HepG2 (cell line): ENCODE measurements around the gene TRABD. TPM values are rescaled to one million over a fixed set of nuclear protein-coding genes. Genes with fewer than 3 reads are reported as not detected.

ENCODE experiments used
- DNMT3B ChIP-seq: conservative IDR thresholded peaks from 2 replicates; pipeline ENCODE4 v1.6.1; 2016; ENCODE audit warnings: missing biosample characterization, control low read depth
- FOXA1 ChIP-seq, 2 experiments: fragments of 450-650 bp in 1 of 2; sonication (generic) in 1 of 2; formaldehyde crosslinking in 1 of 2; IDR thresholded peaks; 2 replicates each; pipeline versions ENCODE4 v1.4.0 to v1.6.1; 2016 to 2020; ENCODE audit warnings: missing genetic modification reagents in 1 of 2
- HBP1 ChIP-seq: IDR thresholded peaks from 2 replicates; pipeline ENCODE4 v1.6.1; 2016; ENCODE audit warnings: low read depth, control low read depth
- LCORL ChIP-seq, 2 experiments: fragments of 450-650 bp in 1 of 2; sonication (generic) in 1 of 2; formaldehyde crosslinking in 1 of 2; IDR thresholded peaks; 2 replicates each; pipeline versions ENCODE4 v1.5.0 to v1.6.1; 2017 to 2020; ENCODE audit warnings: antibody characterized with exemption in 1 of 2, missing genetic modification reagents in 1 of 2
- MAFF ChIP-seq: IDR thresholded peaks from 2 replicates; pipeline ENCODE4 v1.6.1; 2011; ENCODE audit warnings: low read depth, low read length, improper control_type of control experiment
- SALL1 ChIP-seq: sonication (generic); formaldehyde crosslinking; IDR thresholded peaks from 2 replicates; pipeline ENCODE4 v1.8.0; 2022; ENCODE audit warnings: mild to moderate bottlenecking, missing genetic modification reagents
- SOX5 ChIP-seq: IDR thresholded peaks from 2 replicates; pipeline ENCODE4 v1.6.1; 2016; ENCODE audit warnings: borderline replicate concordance
- SOX6 ChIP-seq, 2 experiments: fragments of 450-650 bp in 1 of 2; sonication (generic) in 1 of 2; formaldehyde crosslinking in 1 of 2; IDR thresholded peaks; 2 replicates each; pipeline versions ENCODE4 v1.4.0 to v1.6.1; 2017 to 2020; ENCODE audit warnings: antibody characterized with exemption in 1 of 2, mild to moderate bottlenecking in 1 of 2, missing genetic modification reagents in 1 of 2
- TFAP4 ChIP-seq: sonication (generic); IDR thresholded peaks from 2 replicates; pipeline ENCODE4 v1.6.1; 2016; ENCODE audit warnings: low read depth, borderline replicate concordance
- ZMYM2 ChIP-seq: sonication (generic); formaldehyde crosslinking; IDR thresholded peaks from 2 replicates; pipeline ENCODE4 v1.8.0; 2022; ENCODE audit warnings: mild to moderate bottlenecking, missing genetic modification reagents
- ZNF142 ChIP-seq: sonication (generic); formaldehyde crosslinking; IDR thresholded peaks from 2 replicates; pipeline ENCODE4 v1.4.0; 2020; ENCODE audit warnings: missing genetic modification reagents
- ZNF543 ChIP-seq: sonication (generic); formaldehyde crosslinking; IDR thresholded peaks from 2 replicates; pipeline ENCODE4 v1.4.0; 2020; ENCODE audit warnings: mild to moderate bottlenecking, missing genetic modification reagents
- ZNF646 ChIP-seq: sonication (generic); formaldehyde crosslinking; IDR thresholded peaks from 2 replicates; pipeline ENCODE4 v1.9.0; 2021; ENCODE audit warnings: mild to moderate bottlenecking, missing genetic modification reagents
- polyA plus RNA-seq, 8 experiments: library from polyadenylated mRNA; depleted of rRNA in 3 of 8; stranded (reverse) in 7 of 8; unstranded in 1 of 8; fragments of >200 nt; fragmentation: Illumina TruSeq in 4 of 8; extraction: Trizol in 4 of 8; gene quantifications; 2 replicates each; pipeline versions ENCODE4 v1.2.1 to v1.2.3, GENCODE V29; 2011 to 2016; ENCODE audit warnings: low read depth in 4 of 8, missing spikeins in 1 of 8, mixed read lengths in 1 of 8; ENCODE audit not compliant: insufficient read depth in 1 of 8
- total RNA-seq, 5 experiments: library from RNA; depleted of rRNA; stranded (reverse); fragments of >200 nt; fragmentation: Illumina TruSeq; extraction: Trizol; gene quantifications; 2 replicates each; pipeline ENCODE4 v1.2.3, GENCODE V29; 2016; ENCODE audit warnings: low read depth in 1 of 5

Gene TRABD
- total and polyA plus RNA-seq, 2 of the 13 experiments (the other 11 are each of a cell fraction or from before 2014, with no cell fraction given): 21.5 to 28.9 TPM

GRCh38 chr22:50139843-50140415, 45.8 kb upstream of the TRABD start (continued):
- TF ChIP-seq ZNF646 (CRISPR knock-in tag) (peak; percentile 43; the same call in 1 of the 2 replicates), ZNF543 (no peak), SALL1 (peak; percentile 21; the same call in 1 of the 2 replicates), DNMT3B (CRISPR knock-in tag) (0 out of 2 replicates have a peak, but pooled peaks have one; percentile 23), FOXA1 (IDR thresholded peaks at IDR 0.05) (no peak), FOXA1 (CRISPR knock-in tag; IDR thresholded peaks at IDR 0.05) (peak; percentile 20; the same call in 1 of the 2 replicates), ZMYM2 (CRISPR knock-in tag) (no peak), LCORL (IDR thresholded peaks at IDR 0.05) (no peak), LCORL (CRISPR knock-in tag; IDR thresholded peaks at IDR 0.05) (no peak), HBP1 (CRISPR knock-in tag) (0 out of 2 replicates have a peak, but pooled peaks have one; percentile 55), ZNF142 (no peak), SOX5 (CRISPR knock-in tag) (peak; percentile 80; the same call in 1 of the 2 replicates), TFAP4 (peak; percentile 15; the same call in 1 of the 2 replicates), SOX6 (IDR thresholded peaks at IDR 0.05) (no peak), SOX6 (CRISPR knock-in tag; IDR thresholded peaks at IDR 0.05) (peak; percentile 59), MAFF (peak; percentile 96)
